Kidney (tissue), 14 donors: ENCODE data around the gene N4BP3. TPM values are rescaled to one million over a fixed set of nuclear protein-coding genes. Genes with fewer than 3 reads are reported as not detected.
"Not testable (repeated sequence)": the region's sequence is repeated elsewhere in the genome, so short reads cannot be mapped to it uniquely, and the experiment has no call there.

Experiments
- DNase-seq, 5 donors: peaks; one replicate each; pipeline ENCODE4 v3.0.0-alpha.2; 2013 to 2020
- FAIRE-seq: peaks from 2 replicates; lab custom pipeline; 2012; peaks lifted over from hg19 to GRCh38; lab: Jason Lieb, UNC
- H3K27ac ChIP-seq, 2 donors: one replicate each; pipeline ENCODE4 v1.7.0; 2013; ENCODE audit warnings: low read depth in 2 of 2, low read length in 2 of 2, inconsistent platforms in 1 of 2
- H3K27me3 ChIP-seq: one replicate; pipeline ENCODE4 v1.7.1; 2013; ENCODE audit warnings: low read length, inconsistent platforms; ENCODE audit not compliant: control insufficient read depth, insufficient read depth
- H3K36me3 ChIP-seq, 3 donors: one replicate each; pipeline versions ENCODE4 v1.7.0 to v1.7.1; 2013; ENCODE audit warnings: low read length in 3 of 3, control low read depth in 1 of 3, inconsistent platforms in 1 of 3; ENCODE audit not compliant: insufficient read depth in 3 of 3, control insufficient read depth in 2 of 3
- H3K4me1 ChIP-seq, 3 donors: one replicate each; pipeline versions ENCODE4 v1.7.0 to v1.7.1; 2013; ENCODE audit warnings: low read length in 3 of 3, inconsistent platforms in 1 of 3, low read depth in 1 of 3; ENCODE audit not compliant: control insufficient read depth in 2 of 3, insufficient read depth in 2 of 3
- H3K4me3 ChIP-seq, 3 donors: one replicate each; pipeline versions ENCODE4 v1.7.0 to v1.8.1; 2013; ENCODE audit warnings: low read length in 3 of 3, control low read depth in 1 of 3, inconsistent platforms in 1 of 3
- H3K9ac ChIP-seq, 3 donors: one replicate each; pipeline versions ENCODE4 v1.7.0 to v1.7.1; 2013; ENCODE audit warnings: low read length in 3 of 3, control low read depth in 1 of 3, inconsistent platforms in 1 of 3
- H3K9me3 ChIP-seq, 3 donors: one replicate each; pipeline versions ENCODE4 v1.7.0 to v1.7.1; 2013; ENCODE audit warnings: low read length in 3 of 3, control low read depth in 1 of 3, inconsistent platforms in 1 of 3; ENCODE audit not compliant: control insufficient read depth in 2 of 3, insufficient read depth in 1 of 3
- CTCF ChIP-seq: IDR thresholded peaks from 3 replicates; pipeline ENCODE4 v1.5.1; 2012; ENCODE audit warnings: mild to moderate bottlenecking, moderate library complexity, borderline replicate concordance; ENCODE audit not compliant: insufficient read depth; ENCODE audit errors: extremely low read depth
- intact Hi-C: fragments of 100-400 bp; cut with DNase I; formaldehyde crosslinking; loops from one replicate; pipeline ENCODE4 v1.11.1; 2022
- polyA plus RNA-seq: library from polyadenylated mRNA; stranded (reverse); fragments of 350-450 nt; fragmentation: Illumina TruSeq; extraction: RNeasy Lipid Tissue Mini Kit (QIAGEN cat#74804); gene quantifications from one replicate; pipeline ENCODE4 v1.2.3, GENCODE V29; 2014; ENCODE audit warnings: low read depth, low replicate concordance; ENCODE audit not compliant: insufficient read depth
- total RNA-seq: library from RNA; stranded (reverse); fragmentation: NEBNext Ultra II Directional; extraction: Animal tissue kit (Norgen Biotek cat#: 25700); gene quantifications from one replicate; pipeline ENCODE4 v1.2.1, GENCODE V29; 2021
- donor health status: control.
- donor health status: control.
- donor health status: control.
- donor health status: control.
- donor health status: control.
- donor health status: DM: yes; HTN: yes; CAD: no.
- donor health status: Normal renal cell carcinoma (clear cell type).

Gene N4BP3
- total and polyA plus RNA-seq, 2 donors from 2014 or later: 2.4 to 5.6 TPM

GRCh38 chr5:178125253-178125906 is 12.0 kb downstream of the N4BP3 start:
- DNase-seq: no peak
- Histone ChIP-seq H3K9ac (no peak overlapping the region), H3K36me3 (no peaks in the 10 kb centered on the region), H3K9me3 (no peaks in the 10 kb centered on the region), H3K27me3 (no peaks in the 10 kb centered on the region), H3K4me1 (peaks cover 0 to 11% (median 0%) of the 10 kb centered on the region in 3 donors), H3K27ac (no peak overlapping the region), H3K4me3 (no peak overlapping the region)
- FAIRE-seq: no peak
- TF ChIP-seq CTCF: no peak
- intact Hi-C loops: no loop called here

- no peak overlapping the region for H3K4me3 ChIP-seq
- no peaks in the 10 kb centered on the region for H3K9me3 ChIP-seq
- intact Hi-C loops: no loop called here
- no peak overlapping the region for H3K9ac ChIP-seq
- no peaks in the 10 kb centered on the region for H3K36me3 ChIP-seq
- DNase-seq (peak in 2 of 5 donors; percentile 33 to 36), FAIRE-seq (no peak)
- no peak for TF ChIP-seq CTCF
- no peak overlapping the region for H3K27ac ChIP-seq
- no peaks in the 10 kb centered on the region for H3K27me3 ChIP-seq
- peaks cover 0 to 3% (median 0%) of the 10 kb centered on the region in 3 donors for H3K4me1 ChIP-seq
These were observed 13.2 kb downstream of the N4BP3 start for GRCh38 chr5:178126556-178126955.

- DNase-seq, intact Hi-C loops, H3K27ac ChIP-seq, H3K4me3 ChIP-seq, FAIRE-seq, H3K9me3 ChIP-seq, H3K4me1 ChIP-seq, H3K27me3 ChIP-seq, H3K36me3 ChIP-seq, H3K9ac ChIP-seq: not testable (repeated sequence)
These were observed 14.1 kb downstream of the N4BP3 start for GRCh38 chr5:178127300-178128009.

- Histone ChIP-seq H3K9ac (no peak overlapping the region), H3K4me3 (no peak overlapping the region), H3K4me1 (peaks cover 0 to 5% (median 0%) of the 10 kb centered on the region in 3 donors), H3K27me3 (no peaks in the 10 kb centered on the region), H3K36me3 (peaks cover 0 to 5% (median 4%) of the 10 kb centered on the region in 3 donors), H3K27ac (no peak overlapping the region), H3K9me3 (no peaks in the 10 kb centered on the region)
- FAIRE-seq: no peak
- no peak for TF ChIP-seq CTCF
- intact Hi-C loops: no loop called here
- DNase-seq: no peak
These were observed 16.0 kb downstream of the N4BP3 start for GRCh38 chr5:178129296-178129695.

DNA sequence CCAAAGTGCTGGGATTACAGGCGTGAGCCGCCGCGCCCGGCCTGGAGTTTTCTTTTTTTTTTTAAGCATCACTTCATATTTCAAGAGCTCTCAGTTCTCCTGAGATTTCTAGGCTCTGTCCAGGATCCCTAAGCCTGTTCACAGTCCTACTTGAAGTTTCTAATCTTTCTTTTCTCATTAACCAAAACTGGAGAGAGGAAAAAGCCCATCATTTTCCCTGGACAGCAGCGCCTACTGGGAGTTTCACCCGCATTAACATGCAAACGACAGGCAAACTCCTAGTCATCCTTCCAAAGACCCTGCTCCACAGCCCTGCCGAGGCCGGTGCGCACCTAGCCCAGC is 16.9 kb downstream of the N4BP3 start:
- H3K36me3 ChIP-seq, FAIRE-seq, DNase-seq, intact Hi-C loops, H3K4me1 ChIP-seq, H3K9me3 ChIP-seq, H3K27me3 ChIP-seq: not testable (repeated sequence)
- H3K9ac ChIP-seq: peak overlapping the region in 2 of 3 donors; percentile 32 to 69
- H3K27ac ChIP-seq: peak overlapping the region; percentile 80 to 83
- peak overlapping the region; percentile 30 to 79 (median 55) for H3K4me3 ChIP-seq
